ENCODE measurements around the gene ANGPTL4. TPM values are rescaled to one million over a fixed set of nuclear protein-coding genes. Genes with fewer than 3 reads are reported as not detected.

ANGPTL4 gene
- total and polyA plus RNA-seq, 2 of the 13 experiments (the other 11 are each of a cell fraction or from before 2014, with no cell fraction given): 0.80 to 21.7 TPM

- TF ChIP-seq, protein P1, sequence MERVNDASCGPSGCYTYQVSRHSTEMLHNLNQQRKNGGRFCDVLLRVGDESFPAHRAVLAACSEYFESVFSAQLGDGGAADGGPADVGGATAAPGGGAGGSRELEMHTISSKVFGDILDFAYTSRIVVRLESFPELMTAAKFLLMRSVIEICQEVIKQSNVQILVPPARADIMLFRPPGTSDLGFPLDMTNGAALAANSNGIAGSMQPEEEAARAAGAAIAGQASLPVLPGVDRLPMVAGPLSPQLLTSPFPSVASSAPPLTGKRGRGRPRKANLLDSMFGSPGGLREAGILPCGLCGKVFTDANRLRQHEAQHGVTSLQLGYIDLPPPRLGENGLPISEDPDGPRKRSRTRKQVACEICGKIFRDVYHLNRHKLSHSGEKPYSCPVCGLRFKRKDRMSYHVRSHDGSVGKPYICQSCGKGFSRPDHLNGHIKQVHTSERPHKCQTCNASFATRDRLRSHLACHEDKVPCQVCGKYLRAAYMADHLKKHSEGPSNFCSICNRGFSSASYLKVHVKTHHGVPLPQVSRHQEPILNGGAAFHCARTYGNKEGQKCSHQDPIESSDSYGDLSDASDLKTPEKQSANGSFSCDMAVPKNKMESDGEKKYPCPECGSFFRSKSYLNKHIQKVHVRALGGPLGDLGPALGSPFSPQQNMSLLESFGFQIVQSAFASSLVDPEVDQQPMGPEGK (CRISPR knock-in tag; IDR thresholded peaks at IDR 0.05): peak; percentile 63
- TF ChIP-seq TBX2 (CRISPR knock-in tag; IDR thresholded peaks at IDR 0.05; ENCODE audit: borderline replicate concordance) (peak; percentile 83), ZBTB20 (CRISPR knock-in tag; IDR thresholded peaks at IDR 0.05; ENCODE audit: borderline replicate concordance, low read depth) (0 out of 2 replicates have a peak, but pooled peaks have one; percentile 46), ATF1 (CRISPR knock-in tag; IDR thresholded peaks at IDR 0.05) (peak; percentile 80; the same call in 1 of the 2 replicates), ELF3 (CRISPR knock-in tag; IDR thresholded peaks at IDR 0.05) (peak; percentile 76), ZNF614 (CRISPR knock-in tag; IDR thresholded peaks at IDR 0.05; ENCODE audit: borderline replicate concordance) (0 out of 2 replicates have a peak, but pooled peaks have one; percentile 38), ZFP36L1 (CRISPR knock-in tag; IDR thresholded peaks at IDR 0.05) (peak; percentile 29; the same call in 1 of the 2 replicates), SATB2 (CRISPR knock-in tag; IDR thresholded peaks at IDR 0.05) (0 out of 2 replicates have a peak, but pooled peaks have one; percentile 58), SP5 (CRISPR knock-in tag; IDR thresholded peaks at IDR 0.05; ENCODE audit: borderline replicate concordance, low read depth) (no peak), GTF2F1 (IDR thresholded peaks at IDR 0.05; ENCODE audit: low read length) (no peak), ZNF121 (CRISPR knock-in tag; IDR thresholded peaks at IDR 0.05) (peak; percentile 84), ZNF232 (CRISPR knock-in tag; IDR thresholded peaks at IDR 0.05; ENCODE audit: borderline replicate concordance) (0 out of 2 replicates have a peak, but pooled peaks have one; percentile 7), KAT2B (IDR thresholded peaks at IDR 0.05; ENCODE audit: borderline replicate concordance, low read depth, low read length) (peak; percentile 62), ELK4 (CRISPR knock-in tag; IDR thresholded peaks at IDR 0.05; ENCODE audit: borderline replicate concordance) (no peak), ZMYM3 (CRISPR knock-in tag; IDR thresholded peaks at IDR 0.05) (peak; percentile 97), CEBPG (CRISPR knock-in tag; IDR thresholded peaks at IDR 0.05) (peak; percentile 83)
- TF ChIP-seq, protein P2, sequence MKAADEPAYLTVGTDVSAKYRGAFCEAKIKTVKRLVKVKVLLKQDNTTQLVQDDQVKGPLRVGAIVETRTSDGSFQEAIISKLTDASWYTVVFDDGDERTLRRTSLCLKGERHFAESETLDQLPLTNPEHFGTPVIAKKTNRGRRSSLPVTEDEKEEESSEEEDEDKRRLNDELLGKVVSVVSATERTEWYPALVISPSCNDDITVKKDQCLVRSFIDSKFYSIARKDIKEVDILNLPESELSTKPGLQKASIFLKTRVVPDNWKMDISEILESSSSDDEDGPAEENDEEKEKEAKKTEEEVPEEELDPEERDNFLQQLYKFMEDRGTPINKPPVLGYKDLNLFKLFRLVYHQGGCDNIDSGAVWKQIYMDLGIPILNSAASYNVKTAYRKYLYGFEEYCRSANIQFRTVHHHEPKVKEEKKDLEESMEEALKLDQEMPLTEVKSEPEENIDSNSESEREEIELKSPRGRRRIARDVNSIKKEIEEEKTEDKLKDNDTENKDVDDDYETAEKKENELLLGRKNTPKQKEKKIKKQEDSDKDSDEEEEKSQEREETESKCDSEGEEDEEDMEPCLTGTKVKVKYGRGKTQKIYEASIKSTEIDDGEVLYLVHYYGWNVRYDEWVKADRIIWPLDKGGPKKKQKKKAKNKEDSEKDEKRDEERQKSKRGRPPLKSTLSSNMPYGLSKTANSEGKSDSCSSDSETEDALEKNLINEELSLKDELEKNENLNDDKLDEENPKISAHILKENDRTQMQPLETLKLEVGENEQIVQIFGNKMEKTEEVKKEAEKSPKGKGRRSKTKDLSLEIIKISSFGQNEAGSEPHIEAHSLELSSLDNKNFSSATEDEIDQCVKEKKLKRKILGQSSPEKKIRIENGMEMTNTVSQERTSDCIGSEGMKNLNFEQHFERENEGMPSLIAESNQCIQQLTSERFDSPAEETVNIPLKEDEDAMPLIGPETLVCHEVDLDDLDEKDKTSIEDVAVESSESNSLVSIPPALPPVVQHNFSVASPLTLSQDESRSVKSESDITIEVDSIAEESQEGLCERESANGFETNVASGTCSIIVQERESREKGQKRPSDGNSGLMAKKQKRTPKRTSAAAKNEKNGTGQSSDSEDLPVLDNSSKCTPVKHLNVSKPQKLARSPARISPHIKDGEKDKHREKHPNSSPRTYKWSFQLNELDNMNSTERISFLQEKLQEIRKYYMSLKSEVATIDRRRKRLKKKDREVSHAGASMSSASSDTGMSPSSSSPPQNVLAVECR (CRISPR knock-in tag; IDR thresholded peaks at IDR 0.05; ENCODE audit: borderline replicate concordance): peak; percentile 61; the same call in 1 of the 2 replicates
- TF ChIP-seq, protein P3, sequence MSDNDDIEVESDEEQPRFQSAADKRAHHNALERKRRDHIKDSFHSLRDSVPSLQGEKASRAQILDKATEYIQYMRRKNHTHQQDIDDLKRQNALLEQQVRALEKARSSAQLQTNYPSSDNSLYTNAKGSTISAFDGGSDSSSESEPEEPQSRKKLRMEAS (IDR thresholded peaks at IDR 0.05): peak; percentile 11; the same call in 1 of the 2 replicates
- TF ChIP-seq, protein P4, sequence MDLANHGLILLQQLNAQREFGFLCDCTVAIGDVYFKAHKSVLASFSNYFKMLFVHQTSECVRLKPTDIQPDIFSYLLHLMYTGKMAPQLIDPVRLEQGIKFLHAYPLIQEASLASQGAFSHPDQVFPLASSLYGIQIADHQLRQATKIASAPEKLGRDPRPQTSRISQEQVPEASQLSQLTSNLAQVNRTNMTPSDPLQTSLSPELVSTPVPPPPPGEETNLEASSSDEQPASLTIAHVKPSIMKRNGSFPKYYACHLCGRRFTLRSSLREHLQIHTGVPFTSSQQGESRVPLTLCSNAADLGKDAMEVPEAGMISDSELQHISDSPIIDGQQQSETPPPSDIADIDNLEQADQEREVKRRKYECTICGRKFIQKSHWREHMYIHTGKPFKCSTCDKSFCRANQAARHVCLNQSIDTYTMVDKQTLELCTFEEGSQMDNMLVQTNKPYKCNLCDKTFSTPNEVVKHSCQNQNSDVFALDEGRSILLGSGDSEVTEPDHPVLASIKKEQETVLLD (CRISPR knock-in tag; IDR thresholded peaks at IDR 0.05; ENCODE audit: low read depth): 0 out of 2 replicates have a peak, but pooled peaks have one; percentile 28
These were observed 24.0 kb downstream of the ANGPTL4 start (continued) for GRCh38 chr19:8387688-8388611.
